ENCODE results near the gene HMX2. TPM values are rescaled to one million over a fixed set of nuclear protein-coding genes. Genes with fewer than 3 reads are reported as not detected.

The HMX2 gene
- total RNA-seq, 1 donor from 2014 or later = not detected

DNA sequence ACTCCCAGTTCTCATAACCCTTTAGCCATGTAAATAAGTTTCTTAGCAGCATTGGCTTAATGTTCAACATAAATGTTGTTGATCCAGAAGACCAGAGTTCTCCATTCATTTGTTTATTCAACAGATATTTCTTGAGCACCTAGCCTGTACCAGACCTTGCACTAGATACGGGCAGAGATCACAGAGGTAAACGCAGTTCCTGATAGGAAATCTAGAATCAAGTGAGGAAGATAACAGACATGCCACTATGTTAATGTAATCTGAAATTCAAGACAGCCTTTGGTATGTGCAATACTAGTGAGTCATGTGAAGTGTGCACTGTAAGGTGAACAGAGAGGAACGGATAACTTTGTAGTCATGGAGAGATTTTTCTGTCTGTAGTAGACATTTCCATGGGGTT, 9.3 kb downstream of the HMX2 start:
- Histone ChIP-seq H3K4me3 (no peak overlapping the region), H3K9me3 (no peaks in the 10 kb centered on the region), H3K27ac (no peak overlapping the region), H3K27me3 (ENCODE audit: low read depth) (peaks cover 9% of the 10 kb centered on the region), H3K4me1 (peaks cover 19% of the 10 kb centered on the region), H3K36me3 (peaks cover 65% of the 10 kb centered on the region)
- DNase-seq (no peak), ATAC-seq (no peak)
- TF ChIP-seq, protein P1, sequence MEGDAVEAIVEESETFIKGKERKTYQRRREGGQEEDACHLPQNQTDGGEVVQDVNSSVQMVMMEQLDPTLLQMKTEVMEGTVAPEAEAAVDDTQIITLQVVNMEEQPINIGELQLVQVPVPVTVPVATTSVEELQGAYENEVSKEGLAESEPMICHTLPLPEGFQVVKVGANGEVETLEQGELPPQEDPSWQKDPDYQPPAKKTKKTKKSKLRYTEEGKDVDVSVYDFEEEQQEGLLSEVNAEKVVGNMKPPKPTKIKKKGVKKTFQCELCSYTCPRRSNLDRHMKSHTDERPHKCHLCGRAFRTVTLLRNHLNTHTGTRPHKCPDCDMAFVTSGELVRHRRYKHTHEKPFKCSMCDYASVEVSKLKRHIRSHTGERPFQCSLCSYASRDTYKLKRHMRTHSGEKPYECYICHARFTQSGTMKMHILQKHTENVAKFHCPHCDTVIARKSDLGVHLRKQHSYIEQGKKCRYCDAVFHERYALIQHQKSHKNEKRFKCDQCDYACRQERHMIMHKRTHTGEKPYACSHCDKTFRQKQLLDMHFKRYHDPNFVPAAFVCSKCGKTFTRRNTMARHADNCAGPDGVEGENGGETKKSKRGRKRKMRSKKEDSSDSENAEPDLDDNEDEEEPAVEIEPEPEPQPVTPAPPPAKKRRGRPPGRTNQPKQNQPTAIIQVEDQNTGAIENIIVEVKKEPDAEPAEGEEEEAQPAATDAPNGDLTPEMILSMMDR (IDR thresholded peaks at IDR 0.05) = no peak
- intact Hi-C loops (cut with DNase I) = no loop called here

DNA sequence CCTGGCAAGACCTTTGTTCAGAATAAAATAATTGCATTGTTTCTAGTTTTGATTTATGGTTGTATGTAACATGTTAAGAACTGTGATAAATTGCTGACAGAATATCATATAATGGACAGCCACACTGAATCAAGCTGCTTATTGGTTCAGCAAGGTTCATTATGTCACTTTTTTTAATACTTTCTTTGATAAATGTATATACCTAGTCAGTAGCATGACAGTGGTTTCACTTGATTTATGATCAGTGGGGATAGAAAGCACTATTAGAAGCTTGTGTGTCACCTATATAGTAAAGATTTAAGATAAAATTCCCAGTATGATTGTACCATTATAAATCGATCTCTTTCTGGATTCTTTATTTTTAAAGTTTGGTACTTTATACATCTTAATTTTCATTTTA, 10.7 kb downstream of the HMX2 start:
- no peak for DNase-seq
- no peaks in the 10 kb centered on the region for H3K27me3 ChIP-seq (ENCODE audit: low read depth)
- H3K4me1 ChIP-seq = peaks cover 19% of the 10 kb centered on the region
- H3K4me3 ChIP-seq = no peak overlapping the region
- H3K27ac ChIP-seq = no peak overlapping the region
- H3K36me3 ChIP-seq = peaks cover 80% of the 10 kb centered on the region
- no peaks in the 10 kb centered on the region for H3K9me3 ChIP-seq
- intact Hi-C loops (cut with DNase I) = no loop called here
- ATAC-seq = no peak
- TF ChIP-seq, protein P1 (IDR thresholded peaks at IDR 0.05) = no peak

DNA sequence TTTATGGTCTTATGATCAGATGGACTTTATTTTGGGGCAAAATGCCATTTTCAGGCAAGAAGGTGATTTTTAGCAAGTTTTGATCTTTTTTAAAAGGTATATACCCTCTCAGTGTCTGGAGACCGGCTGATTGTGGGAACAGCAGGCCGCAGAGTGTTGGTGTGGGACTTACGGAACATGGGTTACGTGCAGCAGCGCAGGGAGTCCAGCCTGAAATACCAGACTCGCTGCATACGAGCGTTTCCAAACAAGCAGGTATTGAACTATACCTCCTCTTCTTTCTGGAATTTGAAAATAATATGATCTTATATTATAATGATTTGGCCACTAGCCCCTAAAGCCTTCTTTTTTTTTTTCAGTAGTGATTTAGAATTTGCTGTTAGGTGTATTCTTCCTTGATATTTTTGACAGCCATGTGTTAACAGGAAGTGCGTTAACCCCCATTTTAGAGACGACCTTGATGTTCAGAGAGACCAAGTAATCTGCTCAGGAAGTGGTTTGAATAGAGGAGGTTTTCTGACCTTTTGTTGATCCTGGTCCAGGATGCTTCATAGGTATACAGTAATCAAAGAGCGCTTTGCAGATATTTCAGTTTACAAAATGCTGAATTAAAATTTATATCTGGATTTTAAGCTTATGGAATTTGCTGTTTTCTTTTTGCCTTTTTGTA, 12.5 kb downstream of the HMX2 start:
- Histone ChIP-seq H3K27me3 (ENCODE audit: low read depth) (no peaks in the 10 kb centered on the region), H3K4me3 (no peak overlapping the region), H3K9me3 (no peaks in the 10 kb centered on the region), H3K27ac (no peak overlapping the region), H3K4me1 (peaks cover 13% of the 10 kb centered on the region), H3K36me3 (peaks cover 98% of the 10 kb centered on the region)
- DNase-seq = no peak
- intact Hi-C loops (cut with DNase I) = no loop called here
- ATAC-seq = no peak
- TF ChIP-seq, protein P1 (IDR thresholded peaks at IDR 0.05) = no peak

DNA sequence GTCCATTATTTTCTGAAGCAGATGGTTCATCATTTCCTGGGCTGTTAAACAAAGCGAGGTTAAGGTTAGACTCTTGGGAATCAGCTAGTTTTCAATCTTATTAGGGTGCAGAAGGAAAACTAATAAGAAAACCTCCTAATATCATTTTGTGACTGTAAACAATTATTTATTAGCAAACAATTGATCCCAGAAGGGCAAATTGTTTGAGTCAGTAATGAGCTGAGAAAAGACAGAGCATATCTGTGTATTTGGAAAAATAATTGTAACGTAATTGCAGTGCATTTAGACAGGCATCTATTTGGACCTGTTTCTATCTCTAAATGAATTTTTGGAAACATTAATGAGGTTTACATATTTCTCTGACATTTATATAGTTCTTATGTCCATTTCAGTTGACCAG, 16.4 kb downstream of the HMX2 start:
- DNase-seq (no peak), ATAC-seq (no peak)
- H3K36me3 ChIP-seq = peaks cover 94% of the 10 kb centered on the region
- no peaks in the 10 kb centered on the region for H3K4me1 ChIP-seq
- no peaks in the 10 kb centered on the region for H3K27me3 ChIP-seq (ENCODE audit: low read depth)
- H3K27ac ChIP-seq = no peak overlapping the region
- H3K9me3 ChIP-seq = no peaks in the 10 kb centered on the region
- intact Hi-C loops (cut with DNase I) = no loop called here
- H3K4me3 ChIP-seq = no peak overlapping the region
- TF ChIP-seq, protein P1 (IDR thresholded peaks at IDR 0.05) = no peak

DNA sequence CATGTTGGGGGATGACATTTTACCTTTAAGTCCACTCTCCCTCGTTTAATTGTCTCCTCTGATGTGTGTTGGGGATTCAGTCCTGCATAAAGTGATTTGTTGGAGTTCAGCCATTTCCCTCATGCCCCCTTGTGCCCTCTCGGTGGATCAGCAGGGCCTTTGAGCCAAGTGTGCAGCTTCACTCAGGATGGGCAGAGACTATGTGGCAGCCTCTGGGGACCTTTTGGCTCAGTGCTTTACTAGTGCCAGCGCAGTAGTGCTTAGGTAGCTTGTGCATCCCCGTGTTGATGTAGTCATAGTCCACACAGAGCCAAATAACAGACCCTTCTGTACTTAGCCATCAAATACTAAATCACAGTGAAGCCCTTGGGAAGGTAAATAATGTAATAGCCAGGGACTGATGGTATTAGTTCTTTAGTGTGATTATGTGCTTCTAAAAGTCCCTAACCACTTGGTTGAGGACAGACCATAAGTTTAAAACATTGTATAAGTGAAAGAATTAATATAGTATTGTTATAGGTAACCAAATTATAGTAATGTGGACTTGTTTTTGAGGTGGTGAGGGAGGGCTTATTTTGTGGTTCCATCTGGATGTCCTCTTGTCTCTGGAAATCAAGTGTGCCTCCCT, 17.6 kb downstream of the HMX2 start:
- Histone ChIP-seq H3K4me1 (no peaks in the 10 kb centered on the region), H3K9me3 (no peaks in the 10 kb centered on the region), H3K4me3 (no peak overlapping the region), H3K27ac (no peak overlapping the region), H3K36me3 (peaks cover 85% of the 10 kb centered on the region), H3K27me3 (ENCODE audit: low read depth) (no peaks in the 10 kb centered on the region)
- ATAC-seq (no peak), DNase-seq (no peak)
- intact Hi-C loops (cut with DNase I) = no loop called here
- TF ChIP-seq, protein P1 (IDR thresholded peaks at IDR 0.05) = no peak

Measured in lower lobe of right lung (tissue), 2 donors.